Right lobe of liver (tissue), 6 donors: ENCODE data around the gene PDZRN4. TPM values are rescaled to one million over a fixed set of nuclear protein-coding genes. Genes with fewer than 3 reads are reported as not detected.
"Not testable (repeated sequence)": the region's sequence is repeated elsewhere in the genome, so short reads cannot be mapped to it uniquely, and the experiment has no call there.

Source experiments
- ATAC-seq, 4 donors: fragments of 200-7000 bp; cut with Tn5 transposase; one replicate each; pipeline ENCODE4 v1.9.1; 2020; ENCODE audit warnings: mild to moderate bottlenecking in 4 of 4, moderate library complexity in 4 of 4
- DNase-seq, 3 donors: peaks; one replicate each; pipeline ENCODE4 v3.0.0-alpha.2; 2020
- H3K27ac ChIP-seq, 3 donors: fragments of 200-600 bp; one replicate each; pipeline ENCODE4 v1.8.0; 2022
- H3K27me3 ChIP-seq, 2 donors: fragments of 200-600 bp; one replicate each; pipeline ENCODE4 v1.8.0; 2022
- H3K36me3 ChIP-seq, 4 donors: fragments of 200-600 bp; sonication (generic) in 1 of 4; one replicate each; pipeline versions ENCODE4 v1.5.1 to v1.8.0; 2017 to 2022; ENCODE audit warnings: control low read depth in 1 of 4
- H3K4me1 ChIP-seq, 4 donors: fragments of 200-600 bp; sonication (generic) in 1 of 4; one replicate each; pipeline versions ENCODE4 v1.5.1 to v1.8.0; 2017 to 2022; ENCODE audit warnings: control low read depth in 1 of 4
- H3K4me3 ChIP-seq, 3 donors: fragments of 200-600 bp; one replicate each; pipeline ENCODE4 v1.8.0; 2022
- H3K9me3 ChIP-seq, 4 donors: fragments of 200-600 bp; sonication (generic) in 1 of 4; one replicate each; pipeline versions ENCODE4 v1.5.1 to v1.8.0; 2017 to 2022; ENCODE audit warnings: control low read depth in 1 of 4
- POLR2A ChIP-seq: fragments of 450-650 bp; IDR thresholded peaks from one replicate; pipeline ENCODE4 v1.6.1; 2017; ENCODE audit warnings: antibody characterized with exemption, mild to moderate bottlenecking
- WGBS: methylation state at CpG from one replicate; pipeline ENCODE4 v1.1.6; 2018; ENCODE audit warnings: low coverage, low lambda C conversion rate; ENCODE audit not compliant: insufficient coverage; ENCODE audit errors: missing lambda C conversion rate; 5-methylcytosine and 5-hydroxymethylcytosine counted together
- intact Hi-C, 2 donors: fragments of 100-400 bp; cut with DNase I; formaldehyde crosslinking; loops; one replicate each; pipeline versions ENCODE4 v1.11.2 to v1.14.1; 2022
- total RNA-seq, 6 experiments: library from RNA; depleted of rRNA in 2 of 6; stranded (reverse); fragments of >200 nt in 2 of 6; fragmentation: NEBNext Ultra II Directional in 3 of 6; extraction: Animal tissue kit (Norgen Biotek cat#: 25700) in 3 of 6; gene quantifications; one replicate each; pipeline versions ENCODE4 v1.1.0 to v1.2.4, GENCODE V29; 2016 to 2023
- TF ChIP-seq, protein P1 (sequence below), 4 donors: fragments of 200-600 bp in 3 of 4; fragments of 450-650 bp in 1 of 4; IDR thresholded peaks; one replicate each; pipeline versions ENCODE4 v1.5.1 to v1.8.0; 2016 to 2022; ENCODE audit warnings: antibody characterized with exemption in 4 of 4, mild to moderate bottlenecking in 2 of 4
- donor health status: DM: no; HTN: yes; CAD: no.
- donor health status: DM: no; HTN: no; CAD: no.
- donor health status: DM: no; HTN: no; CAD: no.
- donor health status: DM: no; HTN: yes; CAD: no.
- donor health status: DM: no; HTN: yes; CAD: no.

Gene PDZRN4
- total RNA-seq, 6 experiments from 2014 or later: 0.12 to 0.49 (median 0.42) TPM; not detected in 1

DNA sequence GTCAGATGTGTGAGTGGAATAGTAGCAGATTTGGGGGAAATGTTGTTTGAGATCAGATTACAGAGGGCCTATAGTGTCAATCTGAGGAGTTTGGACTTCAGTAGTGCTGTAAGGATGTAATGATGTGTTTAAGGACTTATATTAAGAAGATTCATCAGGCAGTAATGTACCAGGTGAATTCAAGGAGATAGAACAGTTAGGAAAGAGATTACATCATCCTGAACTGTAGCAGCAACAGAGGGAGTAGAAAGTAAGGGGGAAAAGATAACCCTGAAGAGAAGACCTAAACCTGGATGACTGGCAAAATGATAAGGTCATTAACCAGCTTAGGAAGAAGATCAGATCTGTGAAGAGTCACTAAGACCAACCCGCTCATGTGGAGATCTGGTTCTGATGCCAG, 349.4 kb downstream of the PDZRN4 start:
- ATAC-seq (no peak), DNase-seq (no peak)
- Histone ChIP-seq H3K4me1 (no peaks in the 10 kb centered on the region), H3K27ac (no peak overlapping the region), H3K36me3 (no peaks in the 10 kb centered on the region), H3K27me3 (no peaks in the 10 kb centered on the region), H3K9me3 (no peaks in the 10 kb centered on the region), H3K4me3 (no peak overlapping the region)
- intact Hi-C loops: no loop called here
- no peak for TF ChIP-seq POLR2A
- TF ChIP-seq, protein P1, sequence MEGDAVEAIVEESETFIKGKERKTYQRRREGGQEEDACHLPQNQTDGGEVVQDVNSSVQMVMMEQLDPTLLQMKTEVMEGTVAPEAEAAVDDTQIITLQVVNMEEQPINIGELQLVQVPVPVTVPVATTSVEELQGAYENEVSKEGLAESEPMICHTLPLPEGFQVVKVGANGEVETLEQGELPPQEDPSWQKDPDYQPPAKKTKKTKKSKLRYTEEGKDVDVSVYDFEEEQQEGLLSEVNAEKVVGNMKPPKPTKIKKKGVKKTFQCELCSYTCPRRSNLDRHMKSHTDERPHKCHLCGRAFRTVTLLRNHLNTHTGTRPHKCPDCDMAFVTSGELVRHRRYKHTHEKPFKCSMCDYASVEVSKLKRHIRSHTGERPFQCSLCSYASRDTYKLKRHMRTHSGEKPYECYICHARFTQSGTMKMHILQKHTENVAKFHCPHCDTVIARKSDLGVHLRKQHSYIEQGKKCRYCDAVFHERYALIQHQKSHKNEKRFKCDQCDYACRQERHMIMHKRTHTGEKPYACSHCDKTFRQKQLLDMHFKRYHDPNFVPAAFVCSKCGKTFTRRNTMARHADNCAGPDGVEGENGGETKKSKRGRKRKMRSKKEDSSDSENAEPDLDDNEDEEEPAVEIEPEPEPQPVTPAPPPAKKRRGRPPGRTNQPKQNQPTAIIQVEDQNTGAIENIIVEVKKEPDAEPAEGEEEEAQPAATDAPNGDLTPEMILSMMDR (IDR thresholded peaks at IDR 0.05): no peak
- WGBS: 67% methylated on average over 1 of the region's 1 CpG

DNA sequence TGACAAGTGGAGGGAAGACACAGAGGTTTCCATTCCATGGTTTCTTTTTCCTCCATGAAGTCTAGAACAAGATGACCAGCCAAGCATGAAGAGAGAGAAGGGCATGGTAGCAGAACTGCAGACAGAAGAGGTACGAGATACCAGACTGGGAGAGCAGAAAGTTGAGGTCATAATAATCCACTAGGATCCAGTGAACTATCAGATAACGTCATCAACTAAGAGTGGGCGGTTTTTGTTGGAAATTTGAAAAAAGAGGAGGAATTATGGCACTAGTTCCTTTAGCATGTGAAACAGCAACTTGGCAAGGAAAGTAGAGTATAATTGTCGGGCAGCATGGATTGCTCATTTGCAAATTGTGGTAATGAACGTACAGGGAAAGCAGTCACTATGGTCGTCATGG, 357.6 kb downstream of the PDZRN4 start:
- ATAC-seq: no peak
- no peak for TF ChIP-seq POLR2A
- TF ChIP-seq, protein P1 (IDR thresholded peaks at IDR 0.05): no peak
- no peak for DNase-seq
- no peaks in the 10 kb centered on the region for H3K9me3 ChIP-seq
- H3K4me1 ChIP-seq: no peaks in the 10 kb centered on the region
- H3K27me3 ChIP-seq: no peaks in the 10 kb centered on the region
- intact Hi-C loops: no loop called here
- 35% methylated on average over 6 of the region's 6 CpGs for WGBS
- H3K27ac ChIP-seq: no peak overlapping the region
- H3K36me3 ChIP-seq: no peaks in the 10 kb centered on the region
- H3K4me3 ChIP-seq: no peak overlapping the region

DNA sequence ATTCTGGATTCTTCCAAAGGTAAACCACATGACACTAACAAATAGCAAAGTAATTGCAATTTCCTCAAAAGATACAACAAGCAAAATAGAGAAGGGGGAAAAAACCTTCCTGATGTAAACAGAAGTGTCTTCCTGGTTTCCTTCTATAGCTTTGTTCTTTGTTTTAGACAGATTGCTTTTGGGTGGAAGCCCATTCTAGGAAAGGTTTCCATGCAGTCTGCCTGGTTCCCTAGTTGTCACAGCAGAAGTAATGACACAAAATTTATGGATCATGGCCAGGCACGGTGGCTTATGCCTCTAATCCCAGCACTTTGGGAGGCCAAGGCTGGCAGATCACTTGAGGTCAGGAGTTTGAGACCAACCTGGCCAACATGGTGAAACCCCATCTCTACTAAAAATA, 359.0 kb downstream of the PDZRN4 start:
- WGBS: 60% methylated on average over 1 of the region's 1 CpG
- H3K4me3 ChIP-seq, DNase-seq, H3K9me3 ChIP-seq, H3K27ac ChIP-seq, intact Hi-C loops, H3K27me3 ChIP-seq, H3K36me3 ChIP-seq, H3K4me1 ChIP-seq, ATAC-seq: not testable (repeated sequence)

DNA sequence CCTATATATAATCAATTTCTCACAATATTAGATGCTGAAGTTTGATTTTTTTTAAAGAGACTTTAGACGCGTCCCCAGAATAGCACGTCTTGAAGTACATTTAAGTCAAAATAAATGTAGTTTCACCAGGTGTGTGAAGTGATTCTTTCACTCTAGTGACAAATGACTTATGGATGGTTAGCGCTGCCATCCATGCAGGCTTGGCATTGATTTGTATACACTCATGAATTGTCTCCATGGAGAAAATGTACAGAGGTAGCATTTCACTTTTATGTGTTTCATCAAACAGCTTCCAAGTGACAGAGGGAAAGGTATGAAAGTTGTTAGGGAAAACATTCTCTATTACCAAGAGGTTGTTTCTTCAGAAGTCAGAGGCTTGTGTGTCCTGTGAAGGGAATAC, 360.8 kb downstream of the PDZRN4 start:
- DNase-seq (no peak), ATAC-seq (no peak)
- no peak overlapping the region for H3K4me3 ChIP-seq
- H3K4me1 ChIP-seq: no peaks in the 10 kb centered on the region
- H3K27ac ChIP-seq: no peak overlapping the region
- no peaks in the 10 kb centered on the region for H3K27me3 ChIP-seq
- intact Hi-C loops: no loop called here
- TF ChIP-seq, protein P1 (IDR thresholded peaks at IDR 0.05): no peak
- TF ChIP-seq POLR2A: no peak
- WGBS: 88% methylated on average over 4 of the region's 4 CpGs
- H3K9me3 ChIP-seq: no peaks in the 10 kb centered on the region
- H3K36me3 ChIP-seq: no peaks in the 10 kb centered on the region

DNA sequence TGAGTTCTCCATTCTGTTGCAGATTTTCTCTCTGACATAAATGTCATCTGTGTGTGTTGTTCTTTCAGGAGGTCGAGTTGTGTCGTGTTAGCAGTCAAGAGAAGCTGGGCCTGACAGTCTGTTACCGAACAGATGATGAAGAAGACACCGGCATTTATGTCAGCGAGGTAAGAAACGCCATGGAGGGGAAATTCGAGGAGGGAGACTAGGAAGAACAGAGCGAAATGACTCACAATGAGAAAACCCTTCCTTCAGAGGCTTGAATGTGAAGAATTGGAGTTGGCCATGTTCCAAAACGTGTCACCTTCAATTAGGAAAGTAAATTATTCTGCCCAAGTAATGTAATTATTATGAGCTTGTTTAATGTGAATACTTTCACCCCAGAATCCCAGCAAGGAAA, 364.5 kb downstream of the PDZRN4 start:
- WGBS: 56% methylated on average over 4 of the region's 9 CpGs

More for the DNA sequence above, 364.5 kb downstream of the PDZRN4 start:
- ATAC-seq (no peak), DNase-seq (no peak)
- no peak overlapping the region for H3K27ac ChIP-seq
- no peak overlapping the region for H3K4me3 ChIP-seq
- H3K4me1 ChIP-seq: no peaks in the 10 kb centered on the region
- intact Hi-C loops: no loop called here
- no peaks in the 10 kb centered on the region for H3K9me3 ChIP-seq
- no peak for TF ChIP-seq POLR2A
- TF ChIP-seq, protein P1 (IDR thresholded peaks at IDR 0.05): no peak
- H3K36me3 ChIP-seq: no peaks in the 10 kb centered on the region
- no peaks in the 10 kb centered on the region for H3K27me3 ChIP-seq
